NCI-H1436 treated with DMSO at 0.1 percent for 48 hours (cell line): ENCODE results near the gene CFAP69.
"Not testable (repeated sequence)": the region's sequence is repeated elsewhere in the genome, so short reads cannot be mapped to it uniquely, and the experiment has no call there.

ENCODE experiments used
- DNase-seq: peaks from one replicate; lab custom pipeline; 2025; lab: John Stamatoyannopoulos, UW

Gene CFAP69

DNA sequence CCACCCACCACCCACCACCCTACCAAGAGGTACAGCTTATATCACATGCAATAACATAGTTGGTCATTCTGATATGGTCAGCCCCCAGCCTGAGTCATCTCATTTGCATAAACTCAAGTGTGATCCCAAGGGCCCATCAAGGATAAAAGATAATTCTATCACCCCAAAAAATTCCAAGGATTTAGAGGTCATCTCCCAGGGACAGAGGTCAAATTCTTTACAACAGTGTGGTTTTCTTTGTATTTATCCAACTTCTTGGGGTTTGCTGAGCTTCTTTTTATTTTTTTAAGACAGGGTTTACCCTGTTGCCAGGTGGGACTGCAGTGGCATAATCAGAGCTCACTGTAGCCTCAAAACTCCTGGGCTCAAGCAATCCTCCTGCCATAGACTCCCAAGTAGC, 92.1 kb downstream of the CFAP69 start:
- no peak for DNase-seq

DNA sequence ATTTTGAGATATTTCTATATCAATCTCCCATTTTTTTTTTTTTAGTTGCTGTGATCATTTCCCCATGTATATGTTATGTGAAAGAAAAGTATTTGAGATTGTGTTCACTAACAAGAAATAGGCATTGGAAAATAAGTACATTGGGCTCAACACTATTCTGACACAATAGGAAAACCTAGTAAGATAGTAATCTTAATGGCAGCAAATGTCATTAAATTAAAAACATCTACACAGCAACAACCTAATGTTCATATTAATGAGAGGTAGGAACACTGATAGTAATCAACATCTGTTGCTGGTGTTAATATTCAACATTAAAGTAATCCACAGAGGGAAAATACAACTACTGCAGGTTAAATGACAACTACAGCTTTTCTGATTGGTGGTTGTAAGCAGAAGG, 100.0 kb downstream of the CFAP69 start:
- DNase-seq = no peak

DNA sequence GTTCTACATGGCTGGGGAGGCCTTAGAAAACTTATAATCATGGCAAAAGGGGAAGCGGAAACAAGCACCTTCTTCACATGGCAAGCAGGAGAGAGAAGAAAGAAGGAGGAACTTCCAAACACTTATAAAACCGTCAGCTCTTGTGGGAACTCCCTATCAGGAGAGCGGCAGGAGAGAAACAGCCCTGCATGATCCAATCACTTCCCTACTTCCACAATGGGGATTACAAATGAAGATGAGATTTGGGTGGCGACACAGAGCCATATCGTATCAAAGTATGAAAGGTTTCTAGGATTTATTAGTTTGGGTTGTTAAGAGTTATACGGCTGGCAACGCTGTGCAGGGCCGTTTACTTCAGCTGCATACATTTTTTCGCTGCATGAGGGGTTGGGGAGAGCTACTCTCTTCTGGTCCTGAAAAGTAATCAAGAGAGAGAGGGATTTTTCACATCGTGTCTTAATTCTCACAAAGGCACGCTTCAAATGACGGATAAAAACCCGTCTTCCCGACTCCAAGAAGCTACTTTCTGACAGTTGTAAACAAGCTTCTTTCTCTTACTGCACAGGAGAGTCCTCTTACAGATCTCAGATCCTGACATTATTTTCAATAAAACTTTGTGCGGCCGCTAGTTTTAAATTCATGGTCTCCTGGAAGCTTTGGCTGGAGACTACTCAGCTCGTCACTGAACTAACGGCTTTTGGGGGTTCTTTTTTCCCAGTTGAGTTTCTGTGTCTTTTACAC, 100.8 kb downstream of the CFAP69 start:
- DNase-seq = no peak

DNA sequence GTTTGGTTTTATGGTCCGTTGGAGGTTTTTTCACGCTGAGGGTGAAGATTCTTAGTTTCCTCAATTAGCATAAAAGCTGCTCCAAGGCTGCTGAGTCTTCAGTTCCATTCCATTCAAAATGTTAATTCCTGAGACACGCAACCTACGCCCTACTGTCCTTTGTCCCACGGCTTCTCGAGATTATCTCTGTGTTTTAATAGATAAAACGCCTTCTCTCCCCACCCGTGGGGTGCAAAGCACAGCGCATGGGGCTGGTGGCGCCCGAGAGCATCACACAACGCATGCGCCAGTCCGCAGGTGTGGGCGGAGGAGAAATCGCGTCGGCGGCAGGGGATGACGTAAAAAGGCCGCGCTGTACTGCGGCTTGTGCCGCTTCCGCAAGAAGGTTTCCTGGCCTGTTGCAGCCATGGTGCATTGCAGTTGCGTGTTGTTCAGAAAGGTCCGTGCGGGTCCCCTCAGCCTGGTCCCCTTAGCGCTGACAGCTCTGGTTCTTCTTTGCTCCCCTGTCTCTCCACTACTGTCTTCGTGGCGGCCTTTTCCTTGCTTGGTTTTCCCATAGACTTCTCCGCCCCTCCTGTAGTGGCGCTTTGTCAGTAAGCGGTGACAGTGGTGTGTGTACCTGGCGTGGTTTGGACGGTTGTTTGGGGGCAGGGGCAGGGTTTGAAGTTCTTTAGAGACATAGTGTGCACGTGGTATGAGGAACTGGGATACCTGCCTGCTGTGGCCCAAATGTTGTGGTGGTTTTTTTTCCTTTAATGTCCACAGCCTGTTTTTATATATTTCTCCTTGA, 101.6 kb downstream of the CFAP69 start, which contains the start of gene GTPBP10:
Gene GTPBP10 (plus strand): TSS at position 381 of the 790 bp plus-strand sequence. CDS start 26 bp downstream, at position 407.
- peak; percentile 75 for DNase-seq

DNA sequence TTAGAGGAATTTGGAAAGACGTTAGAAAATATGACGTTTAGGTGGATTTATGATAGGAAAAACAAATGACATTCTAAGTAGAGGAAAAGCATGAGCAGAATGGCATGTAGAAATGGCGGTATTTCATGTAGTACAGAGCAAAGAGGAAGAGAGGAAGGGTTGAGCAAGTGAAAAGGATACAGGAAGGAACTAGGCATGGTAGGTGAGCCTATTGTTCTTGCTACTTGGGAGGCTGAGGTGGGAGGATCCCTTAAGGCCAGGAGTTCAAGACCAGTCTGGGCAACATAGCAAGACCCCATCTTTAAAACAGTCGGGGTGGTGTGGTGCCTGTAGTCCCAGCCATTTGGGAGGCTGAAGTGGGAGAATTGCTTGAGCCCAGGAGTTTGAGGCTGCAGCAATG, 102.8 kb downstream of the CFAP69 start:
- DNase-seq = no peak

DNA sequence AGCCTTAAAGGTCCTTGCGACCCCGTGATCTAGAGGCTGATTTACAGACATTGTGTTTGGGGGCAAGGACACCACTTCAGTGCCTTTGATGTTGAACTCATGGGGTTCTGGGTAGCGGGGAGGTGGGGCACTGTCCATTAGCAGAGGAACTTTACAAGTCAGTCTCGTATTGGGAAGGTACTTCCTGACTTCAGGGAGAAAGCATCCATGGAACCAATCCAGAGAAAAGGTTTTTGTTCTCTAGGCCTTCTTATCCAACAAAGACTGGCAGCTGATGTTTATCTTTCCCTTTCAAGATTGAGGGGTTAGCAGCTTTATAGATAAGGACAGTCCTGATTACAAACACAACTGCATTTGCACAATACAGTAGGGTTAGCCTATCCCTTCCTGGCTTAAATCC, 104.3 kb downstream of the CFAP69 start:
- DNase-seq = no peak

DNA sequence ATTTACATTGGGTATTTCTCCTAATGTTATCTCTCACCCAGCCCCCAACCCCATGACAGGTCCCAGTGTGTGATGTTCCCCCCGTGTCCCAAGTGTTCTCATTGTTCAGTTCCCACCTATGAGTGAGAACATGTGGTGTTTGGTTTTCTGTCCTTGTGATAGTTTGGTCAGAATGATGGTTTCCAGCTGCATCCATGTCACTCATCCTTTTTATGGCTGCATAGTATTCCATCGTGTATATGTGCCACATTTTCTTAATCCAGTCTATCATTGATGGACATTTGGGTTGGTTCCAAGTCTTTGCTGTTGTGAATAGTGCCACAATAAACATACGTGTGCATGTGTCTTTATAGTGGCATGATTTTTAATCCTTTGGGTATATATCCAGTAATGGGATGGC, 105.1 kb downstream of the CFAP69 start:
- not testable (repeated sequence) for DNase-seq

DNA sequence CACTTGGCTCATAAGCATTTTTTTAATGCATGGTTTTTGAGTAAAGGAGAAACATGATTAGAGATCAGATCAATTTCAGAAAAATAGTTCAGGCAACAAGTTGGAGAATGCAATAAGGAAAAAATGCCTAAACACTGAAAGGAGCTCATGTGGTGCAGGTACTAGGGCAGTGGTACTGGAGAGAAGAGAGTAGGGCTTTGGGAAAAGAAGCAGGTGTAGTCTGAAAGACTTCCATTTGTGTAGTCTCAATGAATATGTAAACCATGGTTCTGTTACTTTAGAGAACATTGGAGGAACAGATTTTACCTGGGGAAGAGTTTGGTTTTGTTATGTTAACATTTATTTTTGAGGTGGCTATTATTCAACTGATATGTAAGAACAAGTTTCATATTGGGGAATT, 107.0 kb downstream of the CFAP69 start:
- no peak for DNase-seq
